Loucy (cell line): ENCODE results near the gene C1orf159.

Experiments used
- EZH2phosphoT487 ChIP-seq: fragments of 200-600 bp; IDR thresholded peaks from 2 replicates; pipeline ENCODE4 v1.6.1; 2018; ENCODE audit warnings: antibody characterized with exemption, mild to moderate bottlenecking, moderate library complexity, borderline replicate concordance
- TF ChIP-seq, protein P1 (sequence below): fragments of 200-600 bp; sonication (generic); conservative IDR thresholded peaks from 2 replicates; pipeline ENCODE4 v1.5.1; 2014; ENCODE audit warnings: mild to moderate bottlenecking, antibody characterized with exemption, low read length

DNA sequence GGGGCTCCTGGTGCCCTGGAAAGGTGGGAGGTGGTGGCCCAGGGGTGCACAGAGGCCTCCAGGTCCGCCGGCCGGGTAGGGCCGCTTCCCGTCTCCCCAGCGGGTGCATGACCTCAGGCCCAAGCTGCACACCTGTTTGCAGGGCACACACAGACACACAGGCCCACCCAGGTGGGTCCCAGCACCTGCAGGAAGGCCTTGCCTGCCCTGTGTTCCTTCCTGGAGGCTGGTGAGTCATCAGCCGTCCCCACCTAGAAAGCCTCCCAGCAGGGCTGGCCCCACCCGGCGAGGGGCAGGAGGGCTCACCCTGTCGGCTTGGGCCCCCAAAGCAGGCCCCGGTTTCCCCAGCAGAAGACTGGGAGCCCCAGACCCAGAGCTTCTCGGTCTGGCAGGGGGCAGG is 34.2 kb upstream of the C1orf159 start:
- TF ChIP-seq, protein P1, sequence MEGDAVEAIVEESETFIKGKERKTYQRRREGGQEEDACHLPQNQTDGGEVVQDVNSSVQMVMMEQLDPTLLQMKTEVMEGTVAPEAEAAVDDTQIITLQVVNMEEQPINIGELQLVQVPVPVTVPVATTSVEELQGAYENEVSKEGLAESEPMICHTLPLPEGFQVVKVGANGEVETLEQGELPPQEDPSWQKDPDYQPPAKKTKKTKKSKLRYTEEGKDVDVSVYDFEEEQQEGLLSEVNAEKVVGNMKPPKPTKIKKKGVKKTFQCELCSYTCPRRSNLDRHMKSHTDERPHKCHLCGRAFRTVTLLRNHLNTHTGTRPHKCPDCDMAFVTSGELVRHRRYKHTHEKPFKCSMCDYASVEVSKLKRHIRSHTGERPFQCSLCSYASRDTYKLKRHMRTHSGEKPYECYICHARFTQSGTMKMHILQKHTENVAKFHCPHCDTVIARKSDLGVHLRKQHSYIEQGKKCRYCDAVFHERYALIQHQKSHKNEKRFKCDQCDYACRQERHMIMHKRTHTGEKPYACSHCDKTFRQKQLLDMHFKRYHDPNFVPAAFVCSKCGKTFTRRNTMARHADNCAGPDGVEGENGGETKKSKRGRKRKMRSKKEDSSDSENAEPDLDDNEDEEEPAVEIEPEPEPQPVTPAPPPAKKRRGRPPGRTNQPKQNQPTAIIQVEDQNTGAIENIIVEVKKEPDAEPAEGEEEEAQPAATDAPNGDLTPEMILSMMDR: no peak
- TF ChIP-seq EZH2phosphoT487: no peak
